ENCODE results near the gene GPC6. TPM values are rescaled to one million over a fixed set of nuclear protein-coding genes. Genes with fewer than 3 reads are reported as not detected.
"Not testable (repeated sequence)": the region's sequence is repeated elsewhere in the genome, so short reads cannot be mapped to it uniquely, and the experiment has no call there.

The GPC6 gene
- total and polyA plus RNA-seq, 10 donors, result 0.22 to 9.3 (median 4.5) TPM

GRCh38 chr13:93473441-93474270 lies 247.0 kb downstream of the GPC6 start:
- peak; percentile 43 for DNase-seq
- TF ChIP-seq, protein P1, sequence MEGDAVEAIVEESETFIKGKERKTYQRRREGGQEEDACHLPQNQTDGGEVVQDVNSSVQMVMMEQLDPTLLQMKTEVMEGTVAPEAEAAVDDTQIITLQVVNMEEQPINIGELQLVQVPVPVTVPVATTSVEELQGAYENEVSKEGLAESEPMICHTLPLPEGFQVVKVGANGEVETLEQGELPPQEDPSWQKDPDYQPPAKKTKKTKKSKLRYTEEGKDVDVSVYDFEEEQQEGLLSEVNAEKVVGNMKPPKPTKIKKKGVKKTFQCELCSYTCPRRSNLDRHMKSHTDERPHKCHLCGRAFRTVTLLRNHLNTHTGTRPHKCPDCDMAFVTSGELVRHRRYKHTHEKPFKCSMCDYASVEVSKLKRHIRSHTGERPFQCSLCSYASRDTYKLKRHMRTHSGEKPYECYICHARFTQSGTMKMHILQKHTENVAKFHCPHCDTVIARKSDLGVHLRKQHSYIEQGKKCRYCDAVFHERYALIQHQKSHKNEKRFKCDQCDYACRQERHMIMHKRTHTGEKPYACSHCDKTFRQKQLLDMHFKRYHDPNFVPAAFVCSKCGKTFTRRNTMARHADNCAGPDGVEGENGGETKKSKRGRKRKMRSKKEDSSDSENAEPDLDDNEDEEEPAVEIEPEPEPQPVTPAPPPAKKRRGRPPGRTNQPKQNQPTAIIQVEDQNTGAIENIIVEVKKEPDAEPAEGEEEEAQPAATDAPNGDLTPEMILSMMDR (IDR thresholded peaks at IDR 0.05 in 8 of 11, conservative IDR thresholded peaks at IDR 0.05 in 3 of 11), result no peak
- TF ChIP-seq POLR2AphosphoS5 (IDR thresholded peaks at IDR 0.05) (no peak), POLR2A (IDR thresholded peaks at IDR 0.05) (no peak)
- Histone ChIP-seq H3K36me3 (no peaks in the 10 kb centered on the region), H3K27ac (no peak overlapping the region), H3K27me3 (replicated peaks in 1 of 7) (no peaks in the 10 kb centered on the region), H3K4me1 (no peaks in the 10 kb centered on the region), H3K4me3 (no peak overlapping the region), H3K9me3 (peaks cover 0 to 45% (median 35%) of the 10 kb centered on the region in 8 donors)
- intact Hi-C loops (cut with DNase I; ENCODE audit: low total_unique reads), result no loop called here
- 76 to 88% (median 80%) methylated on average over 3 to 5 of the region's 5 CpGs for WGBS, 5 donors

- peaks cover 0 to 26% (median 19%) of the 10 kb centered on the region in 8 donors for H3K9me3 ChIP-seq
- 89 to 96% (median 93%) methylated on average over 8 of the region's 8 CpGs for WGBS, 5 donors
- H3K4me3 ChIP-seq, result no peak overlapping the region
- intact Hi-C loops (cut with DNase I; ENCODE audit: low total_unique reads), result no loop called here
- no peaks in the 10 kb centered on the region for H3K27me3 ChIP-seq (replicated peaks in 1 of 7)
- TF ChIP-seq POLR2AphosphoS5 (IDR thresholded peaks at IDR 0.05) (no peak), POLR2A (IDR thresholded peaks at IDR 0.05) (no peak)
- TF ChIP-seq, protein P1 (IDR thresholded peaks at IDR 0.05 in 8 of 11, conservative IDR thresholded peaks at IDR 0.05 in 3 of 11), result no peak
- DNase-seq, result no peak
- no peaks in the 10 kb centered on the region for H3K4me1 ChIP-seq
- H3K36me3 ChIP-seq, result no peaks in the 10 kb centered on the region
- H3K27ac ChIP-seq, result no peak overlapping the region
Measured at GRCh38 chr13:93476175-93476574, 249.6 kb downstream of the GPC6 start.

DNA sequence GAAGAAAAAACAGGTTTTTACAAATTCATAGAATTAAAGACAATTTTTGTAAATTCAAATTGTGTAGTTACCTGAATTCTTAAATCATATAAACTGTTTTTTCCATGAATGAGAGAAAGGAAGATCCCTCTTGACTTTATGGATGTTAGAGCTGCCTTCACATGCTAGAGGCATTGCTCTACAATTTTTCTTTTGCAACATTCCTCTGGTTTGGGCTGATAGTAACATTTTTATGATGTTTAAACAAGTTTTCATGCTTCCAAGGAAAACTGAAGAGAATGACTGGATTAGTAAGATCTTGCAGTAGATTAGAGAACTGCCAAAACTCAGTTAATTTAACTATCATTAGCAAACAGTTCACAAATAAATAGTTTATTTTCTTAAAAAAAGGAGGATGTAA lies 250.6 kb downstream of the GPC6 start:
- Histone ChIP-seq H3K27me3 (replicated peaks in 1 of 7) (no peaks in the 10 kb centered on the region), H3K9me3 (peaks cover 0 to 20% (median 13%) of the 10 kb centered on the region in 8 donors), H3K4me3 (no peak overlapping the region), H3K36me3 (no peaks in the 10 kb centered on the region), H3K27ac (no peak overlapping the region), H3K4me1 (no peaks in the 10 kb centered on the region)
- intact Hi-C loops (cut with DNase I; ENCODE audit: low total_unique reads), result no loop called here
- no peak for DNase-seq
- TF ChIP-seq POLR2A (IDR thresholded peaks at IDR 0.05) (no peak), POLR2AphosphoS5 (IDR thresholded peaks at IDR 0.05) (no peak)
- TF ChIP-seq, protein P1 (IDR thresholded peaks at IDR 0.05 in 8 of 11, conservative IDR thresholded peaks at IDR 0.05 in 3 of 11), result no peak

GRCh38 chr13:93480553-93481106 lies 254.0 kb downstream of the GPC6 start:
- no peak overlapping the region for H3K27ac ChIP-seq
- WGBS, 5 donors, result 85 to 94% (median 87%) methylated on average over 4 of the region's 4 CpGs
- no peak for DNase-seq
- no peaks in the 10 kb centered on the region for H3K36me3 ChIP-seq
- no peak overlapping the region for H3K4me3 ChIP-seq
- H3K9me3 ChIP-seq, result no peaks in the 10 kb centered on the region
- no peaks in the 10 kb centered on the region for H3K4me1 ChIP-seq
- no peak for TF ChIP-seq POLR2AphosphoS5 (IDR thresholded peaks at IDR 0.05)
- TF ChIP-seq, protein P1 (IDR thresholded peaks at IDR 0.05 in 8 of 11, conservative IDR thresholded peaks at IDR 0.05 in 3 of 11), result no peak
- intact Hi-C loops (cut with DNase I; ENCODE audit: low total_unique reads), result no loop called here
- no peaks in the 10 kb centered on the region for H3K27me3 ChIP-seq (replicated peaks in 1 of 7)

- intact Hi-C loops (cut with DNase I; ENCODE audit: low total_unique reads); H3K27ac ChIP-seq; H3K36me3 ChIP-seq; H3K4me3 ChIP-seq; H3K4me1 ChIP-seq; H3K27me3 ChIP-seq (replicated peaks in 1 of 7); DNase-seq: not testable (repeated sequence)
- H3K9me3 ChIP-seq, result peaks cover 0 to 10% (median 2%) of the 10 kb centered on the region in 8 donors
- 80 to 94% (median 89%) methylated on average over 16 to 21 of the region's 21 CpGs for WGBS, 5 donors
Measured at GRCh38 chr13:93496117-93496516, 269.5 kb downstream of the GPC6 start.
